NCI-H446 treated with DMSO at 0.1 percent for 48 hours (cell line): Measurements from ENCODE around the gene PLXNA1.
A peak's percentile ranks its signal among the peaks of the same experiment; 100 is the strongest.

ENCODE experiments used
- DNase-seq: peaks from one replicate; lab custom pipeline; 2025; lab: John Stamatoyannopoulos, UW

PLXNA1 gene

GRCh38 chr3:126982471-126983175, at the start of gene PLXNA1:
Gene PLXNA1 (plus strand): TSS chr3:126983115. CDS start chr3:126988594, 5,479 bp downstream.
- DNase-seq: peak; percentile 34

GRCh38 chr3:126934031-126934531, 48.8 kb upstream of the PLXNA1 start:
- no peak for DNase-seq

- no peak for DNase-seq
Observed at GRCh38 chr3:126934991-126935390, 47.9 kb upstream of the PLXNA1 start.

- no peak for DNase-seq
Observed at GRCh38 chr3:126935756-126936509, 47.0 kb upstream of the PLXNA1 start.

- DNase-seq: peak; percentile 83
Observed at GRCh38 chr3:126936853-126937425, 46.0 kb upstream of the PLXNA1 start.

- no peak for DNase-seq
Observed at GRCh38 chr3:126937533-126937932, 45.4 kb upstream of the PLXNA1 start.

GRCh38 chr3:126937973-126938372, 44.9 kb upstream of the PLXNA1 start:
- peak; percentile 50 for DNase-seq

GRCh38 chr3:126938520-126939337, 44.2 kb upstream of the PLXNA1 start:
- DNase-seq: no peak

GRCh38 chr3:126939338-126939718, 43.6 kb upstream of the PLXNA1 start:
- DNase-seq: no peak

- DNase-seq: no peak
Observed at GRCh38 chr3:126939733-126940132, 43.2 kb upstream of the PLXNA1 start.

GRCh38 chr3:126941721-126942270, 41.1 kb upstream of the PLXNA1 start:
- no peak for DNase-seq

- DNase-seq: no peak
Observed at GRCh38 chr3:126944089-126944965, 38.6 kb upstream of the PLXNA1 start.

GRCh38 chr3:126945171-126945721, 37.7 kb upstream of the PLXNA1 start:
- no peak for DNase-seq

GRCh38 chr3:126945891-126946290, 37.0 kb upstream of the PLXNA1 start:
- DNase-seq: no peak

GRCh38 chr3:126946405-126946804, 36.5 kb upstream of the PLXNA1 start:
- DNase-seq: no peak

GRCh38 chr3:126947429-126947828, 35.5 kb upstream of the PLXNA1 start:
- DNase-seq: no peak

- peak; percentile 60 for DNase-seq
Observed at GRCh38 chr3:126948980-126949535, 33.9 kb upstream of the PLXNA1 start.

GRCh38 chr3:126951561-126951960, 31.4 kb upstream of the PLXNA1 start:
- DNase-seq: no peak

GRCh38 chr3:126952261-126952982, 30.5 kb upstream of the PLXNA1 start:
- no peak for DNase-seq
